Liver (tissue), 3 donors: Measurements from ENCODE around the gene POM121C.
"Not testable (repeated sequence)": the region's sequence is repeated elsewhere in the genome, so short reads cannot be mapped to it uniquely, and the experiment has no call there.

Experiments
- ATF3 ChIP-seq: IDR thresholded peaks from 2 replicates; pipeline ENCODE4 v1.6.1; 2016; ENCODE audit warnings: antibody characterized with exemption
- CTCF ChIP-seq: fragments of 150-350 bp; IDR thresholded peaks from 2 replicates; pipeline ENCODE4 v1.5.1; 2017; ENCODE audit warnings: improper control_type of control experiment, low read depth, low read length; ENCODE audit not compliant: missing input control
- EGR1 ChIP-seq, 2 donors: IDR thresholded peaks; 2 replicates each; pipeline ENCODE4 v1.6.1; 2016 to 2018; ENCODE audit warnings: antibody characterized with exemption in 2 of 2, low read depth in 2 of 2
- JUND ChIP-seq, 2 donors: IDR thresholded peaks; 2 replicates each; pipeline ENCODE4 v1.6.1; 2016; ENCODE audit warnings: antibody characterized with exemption in 2 of 2
- MAX ChIP-seq: IDR thresholded peaks from 2 replicates; pipeline ENCODE4 v1.6.1; 2016; ENCODE audit warnings: antibody characterized with exemption
- RAD21 ChIP-seq, 2 donors: IDR thresholded peaks; 2 replicates each; pipeline ENCODE4 v1.6.1; 2016; ENCODE audit warnings: antibody characterized with exemption in 2 of 2, mild to moderate bottlenecking in 2 of 2
- REST ChIP-seq: IDR thresholded peaks from 2 replicates; pipeline ENCODE4 v1.6.1; 2016; ENCODE audit warnings: antibody characterized with exemption, mild to moderate bottlenecking
- RXRA ChIP-seq, 2 donors: IDR thresholded peaks; 2 replicates each; pipeline ENCODE4 v1.6.1; 2017 to 2018; ENCODE audit warnings: antibody characterized with exemption in 2 of 2, mild to moderate bottlenecking in 1 of 2
- TAF1 ChIP-seq: conservative IDR thresholded peaks from 2 replicates; pipeline ENCODE4 v1.6.1; 2016; ENCODE audit warnings: antibody characterized with exemption, mild to moderate bottlenecking
- YY1 ChIP-seq: IDR thresholded peaks from 2 replicates; pipeline ENCODE4 v1.6.1; 2016; ENCODE audit warnings: antibody characterized with exemption, mild to moderate bottlenecking
- ZBTB33 ChIP-seq: IDR thresholded peaks from 2 replicates; pipeline ENCODE4 v1.6.1; 2016; ENCODE audit warnings: antibody characterized with exemption
- donor health status: healthy.
- donor health status: healthy.

- not testable (repeated sequence) for TF ChIP-seq EGR1 (IDR thresholded peaks at IDR 0.05; ENCODE audit: low read depth in 2 of 2); CTCF; TAF1; MAX; YY1; JUND (IDR thresholded peaks at IDR 0.05); REST; ATF3; RAD21 (IDR thresholded peaks at IDR 0.05); ZBTB33; RXRA (IDR thresholded peaks at IDR 0.05)
These were observed 75.3 kb downstream of the POM121C start for GRCh38 chr7:75410823-75411173.
